Esophagus muscularis mucosa (tissue), 4 donors: Measurements from ENCODE around the gene SLC41A1. TPM values are rescaled to one million over a fixed set of nuclear protein-coding genes. Genes with fewer than 3 reads are reported as not detected.
"Not testable (repeated sequence)": the region's sequence is repeated elsewhere in the genome, so short reads cannot be mapped to it uniquely, and the experiment has no call there.

Source experiments
- DNase-seq: peaks from one replicate; pipeline ENCODE4 v3.0.0-alpha.2; 2017; ENCODE audit errors: extremely low spot score
- H3K27ac ChIP-seq, 4 donors: fragments of 200-600 bp; sonication (generic); replicated peaks in 1 of 4; 1 replicate in 3 of 4; 2 replicates in 1 of 4; pipeline ENCODE4 v1.5.1; 2016 to 2019; ENCODE audit warnings: mild to moderate bottlenecking in 1 of 4
- H3K27me3 ChIP-seq, 4 donors: fragments of 200-600 bp; sonication (generic); one replicate each; pipeline versions ENCODE4 v1.5.1 to v1.6.0; 2016 to 2019
- H3K36me3 ChIP-seq, 4 donors: fragments of 200-600 bp; sonication (generic); one replicate each; pipeline ENCODE4 v1.5.1; 2016 to 2019
- H3K4me1 ChIP-seq, 4 donors: fragments of 200-600 bp; sonication (generic); one replicate each; pipeline ENCODE4 v1.5.1; 2016 to 2019
- H3K4me3 ChIP-seq, 4 donors: fragments of 200-600 bp; sonication (generic); 1 replicate in 2 of 4; 2 replicates in 2 of 4; pipeline ENCODE4 v1.5.1; 2016 to 2019; ENCODE audit warnings: mild to moderate bottlenecking in 4 of 4, moderate library complexity in 1 of 4
- H3K9me3 ChIP-seq, 4 donors: fragments of 200-600 bp; sonication (generic); 1 replicate in 3 of 4; 2 replicates in 1 of 4; pipeline ENCODE4 v1.5.1; 2016 to 2019
- EP300 ChIP-seq: sonication (generic); formaldehyde crosslinking; IDR thresholded peaks from one replicate; pipeline ENCODE4 v1.6.1; 2017; ENCODE audit warnings: antibody characterized with exemption
- POLR2A ChIP-seq: fragments of 450-650 bp; IDR thresholded peaks from one replicate; pipeline ENCODE4 v1.6.1; 2017; ENCODE audit warnings: antibody characterized with exemption, moderate library complexity, mild to moderate bottlenecking, low read depth
- POLR2AphosphoS5 ChIP-seq, 2 donors: sonication (generic); formaldehyde crosslinking; IDR thresholded peaks; one replicate each; pipeline ENCODE4 v1.6.1; 2017; ENCODE audit warnings: antibody characterized with exemption in 2 of 2
- WGBS: methylation state at CpG from one replicate; pipeline ENCODE4 v1.1.5; 2018; 5-methylcytosine and 5-hydroxymethylcytosine counted together
- intact Hi-C: fragments of 100-400 bp; cut with DNase I; formaldehyde crosslinking; loops from one replicate; pipeline ENCODE4 v1.15.1; 2023
- total RNA-seq, 4 donors: library from RNA; depleted of rRNA; stranded (reverse); fragments of >200 nt; gene quantifications; one replicate each; pipeline versions ENCODE4 v1.1.0 to v1.2.1, GENCODE V29; 2016
- TF ChIP-seq, protein P1 (sequence below), 3 experiments: fragments of 200-600 bp in 2 of 3; fragments of 450-650 bp in 1 of 3; sonication (generic) in 2 of 3; IDR thresholded peaks; one replicate each; pipeline ENCODE4 v1.5.1; 2017 to 2019; ENCODE audit warnings: antibody characterized with exemption in 3 of 3, mild to moderate bottlenecking in 2 of 3, moderate library complexity in 1 of 3

The SLC41A1 gene
- total RNA-seq, 4 donors from 2014 or later: 22.4 to 37.1 (median 30.6) TPM

DNA sequence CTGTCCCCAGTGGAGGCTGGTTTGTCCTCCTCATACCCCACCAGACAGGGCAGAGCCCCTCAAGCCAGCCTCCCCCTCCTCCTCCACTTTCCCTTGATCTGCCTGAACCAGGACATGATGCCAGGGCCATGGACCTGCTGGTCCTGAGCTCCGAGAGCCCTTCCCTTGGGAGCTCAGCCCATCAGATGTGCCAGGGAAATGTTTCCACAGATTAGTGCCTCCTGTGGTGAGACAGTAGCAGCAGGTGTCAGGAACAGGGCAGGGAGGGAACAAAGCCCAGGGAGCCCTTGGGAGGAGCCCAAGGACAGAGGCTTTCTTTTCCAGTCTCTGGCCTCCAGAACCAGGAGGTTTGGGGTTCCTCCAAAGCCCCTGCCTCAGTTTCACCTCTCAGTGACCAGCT is 14.6 kb upstream of the SLC41A1 start:
- intact Hi-C loops: no loop called here
- TF ChIP-seq EP300: no peak
- TF ChIP-seq POLR2AphosphoS5 (IDR thresholded peaks at IDR 0.05): no peak
- TF ChIP-seq, protein P1, sequence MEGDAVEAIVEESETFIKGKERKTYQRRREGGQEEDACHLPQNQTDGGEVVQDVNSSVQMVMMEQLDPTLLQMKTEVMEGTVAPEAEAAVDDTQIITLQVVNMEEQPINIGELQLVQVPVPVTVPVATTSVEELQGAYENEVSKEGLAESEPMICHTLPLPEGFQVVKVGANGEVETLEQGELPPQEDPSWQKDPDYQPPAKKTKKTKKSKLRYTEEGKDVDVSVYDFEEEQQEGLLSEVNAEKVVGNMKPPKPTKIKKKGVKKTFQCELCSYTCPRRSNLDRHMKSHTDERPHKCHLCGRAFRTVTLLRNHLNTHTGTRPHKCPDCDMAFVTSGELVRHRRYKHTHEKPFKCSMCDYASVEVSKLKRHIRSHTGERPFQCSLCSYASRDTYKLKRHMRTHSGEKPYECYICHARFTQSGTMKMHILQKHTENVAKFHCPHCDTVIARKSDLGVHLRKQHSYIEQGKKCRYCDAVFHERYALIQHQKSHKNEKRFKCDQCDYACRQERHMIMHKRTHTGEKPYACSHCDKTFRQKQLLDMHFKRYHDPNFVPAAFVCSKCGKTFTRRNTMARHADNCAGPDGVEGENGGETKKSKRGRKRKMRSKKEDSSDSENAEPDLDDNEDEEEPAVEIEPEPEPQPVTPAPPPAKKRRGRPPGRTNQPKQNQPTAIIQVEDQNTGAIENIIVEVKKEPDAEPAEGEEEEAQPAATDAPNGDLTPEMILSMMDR (IDR thresholded peaks at IDR 0.05): no peak
- TF ChIP-seq POLR2A: no peak
- Histone ChIP-seq H3K4me1 (peaks cover 0 to 16% (median 5%) of the 10 kb centered on the region in 4 donors), H3K27me3 (no peaks in the 10 kb centered on the region), H3K4me3 (no peak overlapping the region), H3K27ac (no peak overlapping the region), H3K36me3 (no peaks in the 10 kb centered on the region), H3K9me3 (no peaks in the 10 kb centered on the region)
- no peak for DNase-seq
- no CpG with 5 or more reads among the region's 1 CpG for WGBS

DNA sequence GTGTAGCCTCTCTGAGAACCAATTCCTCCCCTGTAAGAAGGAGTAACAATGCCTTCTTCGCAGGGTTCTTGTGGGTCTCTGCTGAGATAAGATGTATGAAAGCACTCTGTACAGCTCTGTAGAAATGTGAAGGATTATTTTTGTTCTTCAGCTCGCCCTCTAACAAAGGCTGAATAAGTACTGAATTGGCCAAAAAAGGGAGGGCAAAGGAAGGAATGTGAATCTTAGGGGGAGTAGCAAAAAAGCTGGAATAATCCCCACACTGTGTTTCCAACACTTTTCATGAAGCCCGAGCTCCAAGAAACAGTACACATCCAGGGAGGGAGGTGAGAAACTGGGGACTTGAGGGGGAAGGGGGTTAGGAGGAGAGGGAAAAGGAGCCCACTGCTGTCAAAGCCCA is 14.0 kb upstream of the SLC41A1 start:
- WGBS: 49% methylated on average over 3 of the region's 3 CpGs
- Histone ChIP-seq H3K27me3 (no peaks in the 10 kb centered on the region), H3K36me3 (no peaks in the 10 kb centered on the region), H3K4me3 (no peak overlapping the region), H3K4me1 (peaks cover 0 to 10% (median 5%) of the 10 kb centered on the region in 4 donors), H3K9me3 (no peaks in the 10 kb centered on the region), H3K27ac (no peak overlapping the region)
- TF ChIP-seq POLR2A: no peak
- TF ChIP-seq, protein P1 (IDR thresholded peaks at IDR 0.05): no peak
- TF ChIP-seq POLR2AphosphoS5 (IDR thresholded peaks at IDR 0.05): no peak
- TF ChIP-seq EP300: no peak
- no peak for DNase-seq
- intact Hi-C loops: no loop called here

DNA sequence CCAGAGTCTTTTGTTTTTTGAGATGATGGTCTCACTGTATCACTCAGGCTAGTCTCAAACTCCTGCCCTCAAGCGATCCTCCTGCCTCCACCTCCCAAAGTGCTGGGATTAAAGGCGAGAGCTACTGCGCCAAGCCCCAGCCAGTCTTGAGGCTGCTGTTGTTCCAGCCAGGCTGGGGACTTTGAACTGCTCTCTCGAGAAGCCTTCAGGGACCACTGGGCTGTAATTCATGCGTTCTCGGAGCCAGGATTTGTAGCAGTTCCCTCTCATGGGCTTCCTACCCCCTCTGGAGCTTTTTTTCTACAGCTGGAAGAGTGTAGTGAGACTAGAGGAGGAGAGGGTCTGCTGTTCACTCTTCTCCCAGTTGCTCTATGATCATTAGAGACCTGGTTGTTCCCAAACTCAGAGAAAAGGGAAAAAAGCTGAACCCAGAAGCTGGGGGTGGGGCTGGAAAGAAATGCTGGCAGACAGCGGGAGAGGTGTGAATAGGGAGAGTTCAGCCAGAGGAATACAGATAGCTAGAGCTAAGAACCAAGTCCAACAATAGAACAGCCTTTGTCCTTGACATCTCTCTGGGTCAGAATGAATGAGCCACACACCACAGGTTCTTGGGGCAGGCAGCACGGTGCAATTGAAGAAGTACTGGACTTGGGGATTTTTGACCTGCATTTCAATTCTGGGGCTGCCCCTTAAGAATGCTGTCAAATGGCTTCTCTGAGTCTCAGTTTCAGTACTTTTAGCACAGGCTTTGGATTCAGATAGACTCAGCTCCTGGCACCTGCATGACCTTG is 13.2 kb upstream of the SLC41A1 start:
- H3K27ac ChIP-seq: no peak overlapping the region
- peaks cover 0 to 10% (median 4%) of the 10 kb centered on the region in 4 donors for H3K4me1 ChIP-seq
- TF ChIP-seq EP300 (no peak), POLR2A (no peak), POLR2AphosphoS5 (IDR thresholded peaks at IDR 0.05) (no peak)
- TF ChIP-seq, protein P1 (IDR thresholded peaks at IDR 0.05): no peak
- H3K27me3 ChIP-seq: no peaks in the 10 kb centered on the region
- intact Hi-C loops: no loop called here
- H3K9me3 ChIP-seq: no peaks in the 10 kb centered on the region
- no peak for DNase-seq
- H3K36me3 ChIP-seq: no peaks in the 10 kb centered on the region
- H3K4me3 ChIP-seq: no peak overlapping the region
- WGBS: 64% methylated on average over 8 of the region's 8 CpGs

DNA sequence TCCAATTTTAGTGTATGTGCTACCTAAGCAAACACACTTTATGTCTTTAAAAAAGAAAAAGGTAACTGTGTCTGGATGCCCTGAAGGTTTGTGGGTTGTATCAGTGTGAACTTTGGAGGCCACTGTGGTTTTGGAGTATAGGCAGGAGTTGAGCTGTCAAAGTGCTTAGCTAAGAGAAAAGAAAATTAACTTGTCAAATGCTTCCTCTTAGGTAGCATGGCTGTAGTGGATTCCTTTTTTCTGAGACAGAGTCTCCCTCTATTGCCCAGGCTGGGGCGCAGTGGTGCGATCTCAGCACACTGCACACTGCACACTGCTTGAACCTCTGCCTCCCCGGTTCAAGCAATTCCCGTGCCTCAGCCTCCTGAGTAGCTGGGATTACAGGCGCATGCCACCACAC is 11.2 kb upstream of the SLC41A1 start:
- Histone ChIP-seq H3K9me3 (no peaks in the 10 kb centered on the region), H3K27me3 (no peaks in the 10 kb centered on the region), H3K27ac (no peak overlapping the region), H3K36me3 (no peaks in the 10 kb centered on the region), H3K4me1 (peaks cover 0 to 10% (median 4%) of the 10 kb centered on the region in 4 donors), H3K4me3 (no peak overlapping the region)
- intact Hi-C loops: no loop called here
- TF ChIP-seq, protein P1 (IDR thresholded peaks at IDR 0.05): no peak
- TF ChIP-seq EP300 (no peak), POLR2A (no peak), POLR2AphosphoS5 (IDR thresholded peaks at IDR 0.05) (no peak)
- WGBS: 95% methylated on average over 5 of the region's 5 CpGs
- no peak for DNase-seq

DNA sequence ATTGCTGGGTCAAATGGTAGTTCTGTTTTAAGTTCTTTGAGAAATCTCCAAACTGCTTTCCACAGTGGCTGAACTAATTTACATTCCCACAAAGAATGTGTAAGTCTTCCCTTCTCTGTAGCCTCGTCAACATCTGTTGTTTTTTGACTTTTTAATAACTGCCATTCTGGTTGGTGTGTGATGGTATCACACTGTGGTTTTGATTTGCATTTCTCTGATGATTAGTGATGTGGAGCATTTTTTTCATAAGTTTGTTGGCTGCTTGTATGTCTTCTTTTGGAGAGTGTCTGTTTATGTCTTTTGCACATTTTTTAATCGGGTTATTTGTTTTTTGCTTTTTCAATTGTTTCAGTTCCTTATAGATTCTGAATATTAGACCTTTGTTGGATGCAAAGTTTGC is 10.3 kb upstream of the SLC41A1 start:
- H3K27me3 ChIP-seq, intact Hi-C loops, H3K27ac ChIP-seq, H3K9me3 ChIP-seq, H3K4me1 ChIP-seq, H3K36me3 ChIP-seq, H3K4me3 ChIP-seq, DNase-seq: not testable (repeated sequence)
- 89% methylated on average over 2 of the region's 2 CpGs for WGBS
